HG02840 (cell line): ENCODE measurements around the gene AHNAK.
"Not testable (repeated sequence)": the region's sequence is repeated elsewhere in the genome, so short reads cannot be mapped to it uniquely, and the experiment has no call there.

Experiments used
- ATAC-seq: cut with Tn5 transposase; IDR thresholded peaks from one replicate; pipeline ENCODE4 v1.9.1; 2021; ENCODE audit warnings: mild to moderate bottlenecking, moderate library complexity, moderate number of reproducible peaks; ENCODE audit not compliant: unreplicated experiment, low FRiP score

AHNAK gene

DNA sequence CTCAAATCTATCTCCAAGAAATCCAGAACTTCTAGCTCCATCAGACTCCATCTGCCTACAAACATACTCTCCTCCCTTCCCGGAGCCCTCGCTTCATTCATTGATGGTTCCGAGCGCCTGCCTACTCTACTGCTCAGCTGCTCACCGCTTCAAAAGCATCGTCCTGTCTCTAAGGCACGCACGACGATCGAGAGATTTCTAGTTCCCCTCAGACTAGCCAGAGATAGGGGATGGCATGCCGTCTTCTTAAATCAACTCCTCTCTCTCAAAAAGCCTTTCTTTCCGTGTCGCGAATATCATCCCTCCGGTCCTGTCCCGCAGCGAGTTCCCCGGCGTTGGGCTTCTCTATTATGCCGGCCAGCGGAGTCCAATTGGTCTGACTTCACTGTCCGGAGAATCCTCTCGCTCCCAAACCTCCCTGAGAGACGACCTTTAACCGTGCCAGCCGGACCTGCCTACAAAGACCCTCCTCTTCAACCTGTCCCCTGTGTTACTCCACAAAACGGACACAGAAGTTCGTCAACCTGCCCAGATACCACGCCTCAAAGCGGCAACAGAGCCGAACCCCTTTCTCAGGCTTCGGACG lies 26.5 kb upstream of the AHNAK start:
- no peak for ATAC-seq

DNA sequence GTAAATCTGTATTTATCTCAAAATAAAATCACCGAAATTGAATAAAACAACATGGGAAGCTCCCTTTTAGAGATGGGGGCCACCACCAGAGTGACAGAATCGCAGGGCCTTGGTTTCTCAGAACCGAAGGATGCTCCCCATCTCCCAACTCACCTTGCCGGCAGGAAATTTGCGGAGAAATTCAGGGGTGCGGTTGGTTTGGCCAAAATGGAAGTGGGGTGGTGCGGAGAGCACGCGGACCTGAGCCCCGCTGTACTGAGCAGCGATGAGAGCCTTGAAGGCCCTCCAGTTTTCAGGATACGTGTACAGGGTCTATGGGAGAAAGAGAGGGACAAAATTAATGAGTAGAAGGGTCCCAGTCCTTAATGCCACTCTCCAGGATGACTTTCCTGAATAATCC lies 25.8 kb upstream of the AHNAK start:
- ATAC-seq = no peak

DNA sequence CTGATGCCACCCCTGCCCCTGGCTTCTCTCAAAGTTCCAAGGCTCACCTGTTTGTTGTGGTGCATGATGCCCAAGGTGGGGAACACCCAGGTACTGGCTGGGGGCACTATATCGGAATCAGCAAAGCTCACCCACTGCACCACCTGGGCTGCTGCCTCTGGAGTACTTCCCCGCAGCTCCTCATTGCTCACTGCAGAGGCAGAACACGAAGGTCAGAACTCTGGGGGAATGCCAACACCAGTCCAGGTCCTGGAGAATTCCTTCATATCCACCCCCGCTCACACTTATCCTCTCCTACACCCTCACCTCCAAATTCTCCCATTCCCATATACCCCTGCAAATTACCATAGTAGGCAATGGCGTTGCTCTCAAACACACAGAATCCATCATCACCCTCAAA lies 24.9 kb upstream of the AHNAK start:
- not testable (repeated sequence) for ATAC-seq

DNA sequence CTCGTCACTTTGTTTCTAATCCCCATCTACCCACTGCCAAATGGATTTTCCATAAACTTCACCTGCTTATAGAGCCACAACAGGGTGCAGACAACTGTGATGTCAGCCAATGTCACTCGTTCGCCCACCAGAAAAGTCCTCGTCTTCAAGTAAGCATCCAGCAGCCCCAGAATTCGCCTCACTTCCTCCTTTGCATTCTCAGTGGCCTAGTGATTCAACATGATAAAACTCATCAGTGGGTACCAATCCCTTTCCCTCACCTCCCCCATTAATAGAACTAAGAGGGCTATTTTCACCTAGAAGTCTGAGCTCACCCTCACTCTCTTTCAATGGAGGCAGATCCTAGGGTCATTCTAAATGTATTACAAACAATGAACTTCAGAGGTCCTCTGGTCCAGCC lies 24.3 kb upstream of the AHNAK start:
- not testable (repeated sequence) for ATAC-seq

DNA sequence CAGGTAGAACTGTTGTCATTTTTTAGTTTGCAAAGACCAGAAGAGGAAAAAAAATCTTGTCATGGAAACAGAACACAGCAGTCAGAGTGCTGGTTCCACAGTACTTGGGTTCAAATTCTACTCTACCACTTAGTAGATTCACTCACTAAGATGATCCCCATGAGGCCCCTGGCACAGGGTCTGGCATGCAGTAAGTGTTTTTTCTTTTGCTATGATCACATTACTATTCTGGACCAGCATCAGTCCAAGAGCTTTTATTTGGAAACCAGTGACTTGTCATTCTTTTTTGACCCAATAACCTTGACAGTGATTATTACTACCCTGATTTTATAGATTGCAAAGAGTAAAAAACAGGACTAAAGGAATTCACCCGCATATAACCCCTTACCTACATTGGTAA lies 23.0 kb upstream of the AHNAK start:
- no peak for ATAC-seq

DNA sequence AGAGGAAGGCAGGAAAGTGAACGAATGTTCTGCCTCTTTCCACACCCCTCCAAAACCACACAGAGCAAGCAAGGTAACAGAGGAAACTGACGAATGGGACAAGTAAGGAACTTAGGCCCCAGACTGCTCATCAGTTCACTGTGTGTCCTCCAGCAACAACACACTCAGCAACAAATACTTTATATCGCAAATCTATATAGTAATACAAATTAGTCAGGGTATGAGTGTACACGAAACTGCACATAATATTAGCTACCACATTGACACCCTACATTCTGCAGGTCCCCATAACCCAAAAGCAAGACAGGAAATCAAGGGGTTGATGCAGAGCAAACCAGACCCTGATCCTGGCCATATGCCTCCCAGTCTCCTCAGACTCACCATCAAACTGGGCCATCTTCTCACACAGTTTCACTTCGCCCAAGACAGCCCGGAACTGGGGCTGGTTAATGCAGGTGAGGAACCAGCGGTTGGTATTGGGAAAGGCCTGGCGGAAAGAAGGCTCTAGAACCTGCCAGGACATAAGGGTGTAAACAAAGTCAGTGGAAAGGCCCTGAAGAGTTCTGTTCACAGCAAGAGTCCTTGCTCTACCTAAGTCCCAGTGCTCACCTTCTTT lies 20.5 kb upstream of the AHNAK start:
- no peak for ATAC-seq

DNA sequence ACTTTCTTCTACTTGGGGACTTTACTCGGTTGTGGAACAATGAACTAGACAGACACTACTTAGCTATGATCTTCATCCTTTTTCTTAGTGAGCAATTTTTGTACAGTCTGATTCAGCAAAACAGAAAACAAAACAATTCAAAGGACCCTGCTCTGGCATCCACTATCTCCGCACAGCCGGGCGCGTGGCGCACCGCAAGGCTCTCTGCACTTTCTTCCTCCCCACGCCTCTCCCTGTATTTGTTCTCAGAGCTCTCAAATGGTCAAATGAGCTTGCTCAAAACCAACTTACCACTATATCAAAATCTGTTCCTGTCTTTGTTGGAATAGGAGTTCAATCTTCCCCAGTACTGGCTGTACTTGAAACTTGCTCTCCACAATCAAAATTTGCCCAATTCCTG lies 19.6 kb upstream of the AHNAK start:
- no peak for ATAC-seq

DNA sequence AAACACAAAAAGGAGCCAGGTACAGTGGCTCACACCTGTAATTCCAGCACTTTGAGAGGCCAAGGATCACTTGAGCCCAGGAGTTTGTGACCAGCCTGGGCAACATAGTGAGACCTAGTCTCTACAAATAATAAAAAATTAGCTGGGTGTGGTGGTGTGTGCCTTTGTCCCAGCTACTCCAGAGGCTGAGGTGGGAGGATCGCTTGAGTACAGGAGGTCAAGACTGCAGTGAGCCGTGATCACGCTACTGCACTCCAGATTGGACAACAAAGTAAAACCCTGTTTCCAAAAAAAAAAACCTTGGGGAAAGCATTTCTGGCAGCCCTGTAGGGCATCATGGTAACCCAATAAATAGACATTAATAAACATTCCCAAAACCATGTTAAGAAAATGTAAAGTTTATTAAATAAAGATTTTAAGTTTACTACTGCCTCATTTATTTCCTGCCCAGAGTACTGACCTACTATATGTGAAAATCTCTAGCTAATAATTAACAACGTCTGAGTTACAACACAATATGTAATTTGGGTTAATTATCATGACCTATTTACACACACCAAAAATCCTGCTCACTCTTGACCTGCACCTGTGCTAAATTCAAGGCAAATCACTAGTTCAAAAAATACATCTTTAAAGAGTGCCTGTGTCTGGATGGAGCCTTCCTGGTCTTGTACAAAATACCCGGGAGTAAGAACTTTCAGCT lies 18.6 kb upstream of the AHNAK start:
- no peak for ATAC-seq

DNA sequence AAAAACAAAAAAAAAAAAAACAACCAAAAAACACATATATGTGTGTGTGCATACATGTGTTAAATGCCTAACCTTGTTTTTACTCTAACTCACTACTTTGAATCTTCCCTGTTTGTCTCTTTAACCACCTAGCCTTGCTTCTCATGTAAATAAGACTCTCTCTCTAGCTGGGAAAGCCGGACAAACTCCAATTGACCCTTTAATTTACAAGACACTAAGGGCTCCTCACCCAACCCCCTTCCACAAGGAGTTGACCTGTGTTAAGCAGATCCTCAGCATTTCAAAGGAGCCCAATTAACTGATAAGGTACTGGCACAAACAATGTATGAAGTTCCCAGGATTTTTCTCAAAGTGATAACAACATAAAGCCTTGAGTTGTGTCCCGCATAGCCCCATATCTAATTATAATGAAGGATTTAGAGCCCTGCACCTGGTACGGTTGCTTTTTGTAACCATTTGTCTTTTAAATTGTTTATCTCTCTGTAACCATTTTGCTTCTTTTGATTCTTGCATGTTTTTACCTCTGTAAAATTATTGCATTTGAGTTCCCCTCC lies 15.1 kb upstream of the AHNAK start:
- not testable (repeated sequence) for ATAC-seq

DNA sequence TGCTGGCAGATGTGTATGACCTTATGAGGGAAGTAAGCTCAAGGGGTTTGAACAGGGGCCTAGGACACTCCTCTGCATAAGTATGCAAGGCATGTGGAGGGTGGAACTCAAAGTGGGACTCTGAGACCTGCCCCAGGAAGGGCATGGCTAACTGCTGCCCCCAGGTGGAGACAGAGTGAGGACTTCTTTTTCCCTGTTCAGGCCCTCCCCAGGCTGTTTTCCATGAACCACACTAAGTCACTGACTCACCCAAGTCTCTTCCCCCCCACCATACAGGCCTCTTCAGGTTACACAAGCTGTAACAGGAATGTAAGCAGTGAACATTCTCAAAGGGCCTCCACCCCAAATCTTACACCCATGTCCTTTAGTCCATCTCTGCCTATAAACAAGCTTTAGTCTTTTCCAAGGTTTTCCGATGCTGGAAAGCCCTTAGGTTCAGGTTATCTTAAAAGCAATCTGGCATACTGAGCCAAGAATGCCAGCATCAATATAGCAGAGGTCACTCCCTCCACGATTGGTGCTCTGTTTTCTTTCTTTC lies 14.0 kb upstream of the AHNAK start:
- ATAC-seq = no peak

DNA sequence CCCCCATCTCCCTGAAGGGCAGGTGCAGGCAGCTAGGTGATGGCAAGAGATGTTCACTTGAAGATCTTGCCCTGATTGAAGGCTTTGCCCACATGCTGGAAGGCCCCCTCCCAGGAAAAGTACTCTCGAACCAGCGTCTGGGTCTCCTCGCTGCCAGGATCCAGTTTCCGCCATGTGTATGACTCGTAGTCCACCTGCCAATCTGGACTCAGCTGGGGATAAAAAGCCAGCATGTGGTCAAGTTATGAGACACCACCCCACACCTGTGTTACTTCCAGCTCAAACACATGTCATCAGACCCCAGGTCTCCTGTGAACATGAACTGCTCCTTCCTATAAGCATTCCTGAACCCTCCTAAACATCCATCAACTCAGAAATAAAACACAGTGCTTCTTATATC lies 13.0 kb upstream of the AHNAK start:
- ATAC-seq = not testable (repeated sequence)

DNA sequence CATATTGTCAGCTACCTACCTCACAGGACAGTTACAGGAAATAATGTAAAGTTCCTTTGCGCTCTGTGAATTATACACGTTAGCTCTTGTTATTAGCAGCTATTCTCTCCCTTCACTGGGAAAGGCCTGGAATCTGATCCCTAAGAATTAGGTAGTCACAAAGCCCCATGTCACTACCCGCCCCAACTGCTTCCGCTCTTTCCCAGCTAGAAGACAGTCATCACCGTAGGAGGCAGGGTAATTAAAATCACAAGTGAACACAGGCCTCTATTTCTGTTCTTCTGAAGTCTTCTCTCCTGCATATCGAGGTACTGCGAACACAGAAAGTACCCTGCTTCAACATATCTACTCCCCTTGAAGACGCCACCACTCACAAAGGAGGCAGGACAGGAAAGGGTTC lies 12.6 kb upstream of the AHNAK start:
- ATAC-seq = no peak

DNA sequence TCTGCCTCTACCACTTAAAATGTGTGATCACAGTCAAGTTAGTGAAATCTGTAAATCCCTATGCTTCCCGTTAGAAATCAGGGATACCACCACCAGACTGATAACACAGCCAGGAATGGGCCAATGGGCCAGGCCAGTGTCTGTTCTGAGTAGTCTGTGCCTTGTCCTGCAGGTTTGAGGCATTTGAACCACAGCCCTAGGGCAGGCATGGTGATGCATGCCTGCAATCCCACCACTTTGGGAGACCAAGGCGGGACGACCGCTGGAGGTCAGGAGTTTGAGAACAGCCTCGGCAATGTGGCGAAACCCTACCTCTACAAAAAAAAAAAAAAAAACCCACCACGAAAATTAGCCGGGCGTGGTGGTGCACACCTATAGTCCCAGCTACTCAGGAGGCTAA lies 12.1 kb upstream of the AHNAK start:
- ATAC-seq = no peak

DNA sequence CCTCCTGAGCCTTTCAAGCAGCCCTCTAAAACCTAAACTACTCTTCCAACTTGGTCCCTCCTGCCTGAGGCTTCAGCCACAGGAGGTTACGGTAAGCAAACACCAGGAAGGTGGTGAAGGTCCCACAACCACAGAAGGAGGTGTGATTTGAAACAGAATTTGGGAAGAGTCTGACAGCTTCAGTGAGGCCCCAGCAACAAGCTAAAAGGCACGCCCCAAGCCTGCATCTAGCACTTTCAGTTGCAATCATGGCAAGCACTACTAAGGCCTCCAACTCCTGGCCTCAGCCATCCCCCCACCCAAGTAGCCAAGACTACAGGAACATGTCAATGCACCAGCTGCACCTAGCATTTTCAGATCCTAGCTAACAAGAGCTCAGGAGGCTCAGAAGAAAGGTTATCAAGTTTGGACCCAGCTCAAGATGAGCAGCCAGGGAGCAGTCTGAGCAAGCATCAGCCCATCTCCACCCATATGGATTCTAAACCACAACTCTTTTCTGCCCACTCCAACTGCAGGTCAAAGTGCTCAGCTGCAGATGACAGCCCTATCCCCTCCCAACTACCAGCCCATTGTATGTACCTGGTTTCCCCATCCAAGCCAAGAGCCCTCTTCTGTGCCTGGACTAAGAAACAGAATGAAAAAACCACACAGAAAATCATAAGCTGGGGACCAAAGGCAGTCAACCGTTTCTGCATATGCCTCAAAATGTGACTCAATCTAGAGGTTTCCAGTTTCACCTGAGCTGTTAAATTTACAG lies 10.4 kb upstream of the AHNAK start:
- no peak for ATAC-seq

DNA sequence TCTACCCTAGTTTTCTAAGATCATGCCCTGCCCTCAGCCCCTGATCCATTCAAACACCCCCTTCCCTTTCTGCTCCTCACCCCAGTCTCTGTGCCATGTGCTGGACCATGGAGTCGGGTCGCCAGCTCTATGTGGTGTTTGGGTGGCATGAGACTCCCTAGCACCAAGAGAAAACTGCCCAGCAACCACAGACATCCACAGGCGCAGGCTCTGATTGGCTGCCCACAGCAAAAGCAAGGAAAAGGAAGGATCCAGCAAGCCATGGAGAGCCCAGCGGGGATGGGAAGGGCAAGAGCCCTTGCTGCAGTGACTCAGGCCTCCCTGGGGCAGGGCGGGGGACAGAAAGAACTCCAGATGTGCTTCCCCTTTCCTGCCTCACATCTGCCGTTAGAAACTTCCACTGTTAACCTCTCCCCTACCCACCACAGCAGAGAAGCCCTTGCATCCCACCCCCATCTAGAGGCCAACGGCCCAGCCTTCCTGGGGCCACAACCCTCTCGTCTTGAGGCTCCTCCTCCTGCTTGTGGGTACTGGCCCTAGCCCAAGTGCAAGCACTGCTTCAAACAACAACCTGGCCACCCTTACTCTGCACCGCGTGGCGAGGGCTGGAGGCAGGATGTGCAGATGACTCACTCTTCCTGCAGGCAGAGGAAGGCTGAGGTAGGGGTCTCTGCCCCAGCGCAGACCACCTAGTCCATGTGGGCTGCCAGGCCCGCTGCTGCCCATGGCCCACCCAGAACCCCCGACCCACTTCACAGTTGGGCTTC lies 9.7 kb upstream of the AHNAK start:
- ATAC-seq = no peak

DNA sequence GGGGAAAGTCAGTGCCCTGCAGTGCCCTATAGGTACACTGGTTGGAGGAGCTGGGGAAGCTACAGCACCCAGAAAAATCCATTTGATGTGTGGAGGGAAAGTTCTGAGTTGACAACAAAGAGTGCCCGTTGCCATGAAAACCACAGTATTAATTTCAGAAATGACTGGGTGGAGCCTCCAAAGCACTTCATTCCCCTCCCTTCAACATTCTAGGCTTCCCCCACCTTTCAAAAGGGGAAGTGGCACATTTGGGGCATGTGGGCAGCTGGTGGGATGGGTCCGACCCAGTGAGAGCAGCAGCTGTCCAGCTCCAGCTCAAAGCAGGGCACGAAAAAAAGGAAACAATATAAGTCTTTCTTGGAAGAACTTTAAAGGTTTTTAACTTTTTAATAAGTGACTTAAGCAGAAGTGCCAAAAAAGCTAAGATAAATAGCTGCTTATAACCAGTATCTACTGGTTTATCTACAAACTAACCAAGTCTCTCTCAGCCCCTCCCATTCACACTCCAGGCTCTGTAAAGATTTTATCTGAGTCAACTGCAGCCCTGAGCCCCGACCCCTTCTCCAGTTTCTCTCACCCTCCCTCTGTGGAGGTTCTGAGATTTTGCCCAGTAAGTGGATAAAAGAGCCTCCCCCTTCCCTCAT lies 9.0 kb upstream of the AHNAK start:
- ATAC-seq = no peak

DNA sequence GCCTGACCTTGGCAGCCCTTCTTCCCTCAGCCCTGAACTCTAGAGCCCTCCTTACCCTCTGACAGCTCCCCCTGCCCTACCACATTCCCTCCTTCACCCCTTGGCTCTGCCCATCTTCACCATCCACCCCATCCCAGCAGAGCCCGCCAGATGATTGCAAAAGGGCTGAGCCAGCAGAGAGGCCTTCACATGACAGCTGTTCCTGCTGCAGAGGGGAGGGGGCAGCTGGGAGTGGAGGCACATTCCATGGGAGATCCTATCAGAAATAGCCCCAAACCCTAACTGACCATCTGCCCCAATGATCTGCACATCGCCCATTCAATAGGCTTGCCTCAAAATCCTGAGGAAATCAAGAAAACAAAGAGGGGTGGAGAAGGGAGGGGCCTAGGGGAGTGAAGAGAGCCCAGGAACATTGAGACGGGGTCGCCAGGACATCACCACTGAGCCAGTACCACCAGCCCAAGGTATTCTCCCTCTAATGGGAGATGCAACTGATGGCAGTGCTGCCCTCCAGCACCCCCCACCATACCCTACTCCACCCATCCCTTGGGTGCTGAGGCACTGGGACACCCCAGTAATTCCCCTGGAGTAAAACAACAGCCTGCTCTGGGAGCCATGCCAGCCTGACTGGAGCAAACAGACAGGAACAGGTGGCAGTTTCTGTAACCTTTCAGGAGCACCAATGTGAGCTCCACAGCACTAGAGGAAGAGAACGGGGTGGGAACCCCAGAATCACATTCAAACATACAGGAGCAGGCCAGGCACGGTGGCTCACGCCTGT lies 8.0 kb upstream of the AHNAK start:
- no peak for ATAC-seq

DNA sequence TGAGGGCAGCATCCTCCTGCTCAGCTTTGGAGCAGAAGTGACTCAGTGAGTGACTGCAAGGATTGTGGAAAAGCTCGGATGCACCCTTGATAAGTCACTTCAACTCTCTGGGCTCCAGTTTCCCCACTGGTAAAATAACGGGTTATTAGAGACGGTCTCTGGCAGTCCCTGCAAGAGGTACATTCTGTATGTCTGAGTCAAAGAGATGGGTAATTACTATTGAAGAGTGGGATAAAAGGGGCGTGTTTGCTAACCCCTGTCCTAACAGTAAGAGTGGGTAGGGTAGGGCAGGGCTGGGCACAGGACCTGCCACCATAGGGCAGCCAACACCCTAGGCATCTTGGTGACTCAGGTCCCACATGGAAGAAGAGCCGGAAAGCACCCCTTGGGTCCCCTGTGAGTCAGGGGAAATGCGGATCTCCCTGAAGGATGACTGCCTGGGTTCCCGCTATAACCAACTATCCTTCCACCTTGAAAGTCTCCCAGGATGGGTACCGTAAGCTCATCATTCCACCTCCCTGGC lies 7.3 kb upstream of the AHNAK start:
- no peak for ATAC-seq
